Measurements from ENCODE around the gene ATL2. TPM values are rescaled to one million over a fixed set of nuclear protein-coding genes. Genes with fewer than 3 reads are reported as not detected.

ATL2 gene
- total RNA-seq, 1 experiment from 2014 or later: 66.7 TPM

- Histone ChIP-seq H2BK5ac (ENCODE audit: insufficient read length, low read length) (no peak overlapping the region), H4K20me1 (ENCODE audit: control insufficient read depth, insufficient read depth, insufficient read length) (no peaks in the 10 kb centered on the region), H3K4me2 (ENCODE audit: insufficient read depth, insufficient read length, low read length) (no peak overlapping the region), H2AFZ (ENCODE audit: low read length) (no peak overlapping the region), H3K56ac (ENCODE audit: insufficient read length, low read depth, low read length) (no peak overlapping the region), H3K23ac (ENCODE audit: insufficient read length, low read depth, low read length) (no peak overlapping the region), H3K4me1 (ENCODE audit: insufficient read depth, low read length) (0 out of 2 replicates have a peak, but pooled peaks cover 2% of the 10 kb centered on the region), H3K23me2 (ENCODE audit: insufficient read length, low read depth, low read length, poor library complexity, severe bottlenecking) (peaks cover 11% of the 10 kb centered on the region), H3K9me3 (ENCODE audit: control insufficient read depth, low read depth, low read length) (no peaks in the 10 kb centered on the region), H3K18ac (ENCODE audit: insufficient read length, low read depth, low read length) (no peak overlapping the region), H3K79me1 (ENCODE audit: insufficient read depth, low read depth, low read length, poor library complexity, severe bottlenecking) (peaks cover 5% of the 10 kb centered on the region), H4K8ac (replicated peaks; ENCODE audit: insufficient read length, low read depth, low read length) (no peak overlapping the region), H2BK20ac (ENCODE audit: low read depth, low read length, poor library complexity, severe bottlenecking) (no peak overlapping the region), H3K79me2 (ENCODE audit: insufficient read depth, low read length) (peaks cover 50% of the 10 kb centered on the region; the same call in 1 of the 2 replicates), H3K9ac (ENCODE audit: extremely low read depth, insufficient read length, low read length) (no peak overlapping the region), H4K5ac (ENCODE audit: insufficient read length, low read depth, low read length) (no peak overlapping the region), H3T11ph (ENCODE audit: low read length) (no peak overlapping the region), H2BK15ac (ENCODE audit: low read depth, low read length) (no peak overlapping the region), H2BK12ac (ENCODE audit: insufficient read length, low read depth, low read length) (no peak overlapping the region), H2AK5ac (ENCODE audit: insufficient read length, low read length) (no peak overlapping the region), H3K14ac (ENCODE audit: insufficient read depth, low read length) (no peak overlapping the region), H2BK120ac (ENCODE audit: low read depth, low read length, poor library complexity, severe bottlenecking) (no peak overlapping the region), H3K4ac (ENCODE audit: low read depth, low read length) (no peak overlapping the region), H3K27me3 (ENCODE audit: insufficient read depth, low read length) (no peaks in the 10 kb centered on the region), H3K27ac (ENCODE audit: insufficient read length, low read depth, low read length) (no peak overlapping the region), H4K91ac (ENCODE audit: insufficient read length, low read depth, low read length) (no peak overlapping the region)
- no peaks in the 10 kb centered on the region; a peak in 1 of 5 replicates for H3K9me3 Mint-ChIP-seq
- H3K27ac Mint-ChIP-seq: no peak overlapping the region
- H3K4me1 Mint-ChIP-seq: peaks cover 32 to 39% of the 10 kb centered on the region in 2 experiments
- TF ChIP-seq CTCF (conservative IDR thresholded peaks at IDR 0.05): no peak
- no peak for DNase-seq
- WGBS (ENCODE audit: extremely low coverage, insufficient read length, low lambda C conversion rate): no CpG with 5 or more reads among the region's 2 CpGs
- no peaks in the 10 kb centered on the region for H3K27me3 Mint-ChIP-seq (ENCODE audit: low read depth)
- H3K4me3 Mint-ChIP-seq: peak overlapping the region; percentile 91 to 98
- peaks cover 0 to 8% (median 0%) of the 10 kb centered on the region in 3 experiments; a peak in 2 of 7 replicates for H3K36me3 Mint-ChIP-seq (ENCODE audit: insufficient read depth in 1 of 3, low read depth in 3 of 3)
These were observed 2.1 kb downstream of the ATL2 start for GRCh38 chr2:38374984-38375383.

Data from H9 (cell line).